Measurements from ENCODE around the gene PBOV1. TPM values are rescaled to one million over a fixed set of nuclear protein-coding genes. Genes with fewer than 3 reads are reported as not detected.

The PBOV1 gene
- not detected for total RNA-seq

GRCh38 chr6:138218449-138218848 is at the start of gene PBOV1:
TSS of gene PBOV1 (minus strand) at chr6:138218491. CDS start at chr6:138218395, 96 bp downstream.
- H3K9me3 Mint-ChIP-seq, result no peaks in the 10 kb centered on the region
- no peak within 1 kb of the TSS for H3K27ac Mint-ChIP-seq
- ATAC-seq (no peak), DNase-seq (ENCODE audit: low spot score in 2 of 2) (no peak)
- no peaks in the 10 kb centered on the region for H3K36me3 Mint-ChIP-seq

DNA sequence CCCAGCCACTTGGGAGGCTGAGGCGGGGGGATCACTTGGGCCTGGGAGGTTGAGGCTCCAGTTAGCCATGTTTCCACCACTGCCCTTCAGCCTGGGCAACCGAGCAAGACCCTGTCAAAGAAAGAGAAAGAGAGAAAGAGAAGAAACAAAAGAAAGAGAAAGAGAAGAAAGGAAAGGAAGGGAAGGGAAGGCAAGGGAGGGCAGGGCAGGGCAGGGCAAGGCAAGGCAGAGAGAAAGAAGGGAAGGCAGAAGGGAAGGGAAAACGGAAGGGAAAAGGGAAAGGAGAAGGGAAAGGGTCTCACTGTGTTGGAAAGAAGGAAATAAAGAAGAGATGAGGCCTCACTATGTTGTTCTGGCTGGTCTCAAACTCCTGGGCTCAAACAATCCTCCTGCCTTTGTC is 47.8 kb upstream of the PBOV1 start:
- DNase-seq (ENCODE audit: low spot score in 2 of 2) (no peak), ATAC-seq (no peak)
- H3K9me3 Mint-ChIP-seq, result no peaks in the 10 kb centered on the region
- H3K27ac Mint-ChIP-seq, result no peak overlapping the region
- H3K36me3 Mint-ChIP-seq, result no peaks in the 10 kb centered on the region

DNA sequence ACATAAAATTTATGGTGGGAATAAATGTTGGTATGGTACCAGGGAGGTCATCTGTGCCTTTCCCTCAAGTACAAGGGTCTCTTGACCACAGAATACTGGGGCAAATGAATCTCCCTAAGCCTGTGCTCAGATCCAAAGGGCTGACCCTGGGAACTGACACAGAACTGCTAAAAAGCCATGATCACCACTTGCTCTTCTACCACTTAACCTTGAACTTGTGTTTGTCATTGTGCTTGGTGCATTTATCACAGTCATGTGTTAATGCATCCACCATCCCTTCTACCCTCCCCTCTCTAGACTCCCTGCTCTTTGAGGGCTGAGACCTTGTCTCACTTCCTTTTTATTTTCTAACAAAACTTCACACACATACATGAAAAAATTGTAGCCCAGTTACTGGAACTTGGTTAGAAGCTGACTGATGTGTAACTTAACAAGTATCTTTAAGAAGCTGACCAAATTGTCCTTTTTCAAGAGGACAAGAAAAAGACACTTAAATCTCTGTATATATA is 46.1 kb upstream of the PBOV1 start:
- Mint-ChIP-seq H3K27ac (no peak overlapping the region), H3K36me3 (no peaks in the 10 kb centered on the region), H3K9me3 (no peaks in the 10 kb centered on the region)
- ATAC-seq, result no peak
- DNase-seq (ENCODE audit: low spot score in 2 of 2), result no peak

- Mint-ChIP-seq H3K9me3 (no peaks in the 10 kb centered on the region), H3K27ac (no peak overlapping the region), H3K36me3 (no peaks in the 10 kb centered on the region)
- no peak for DNase-seq (ENCODE audit: low spot score in 2 of 2)
- no peak for ATAC-seq
Measured at GRCh38 chr6:138263963-138264362, 45.7 kb upstream of the PBOV1 start.

- ATAC-seq (no peak), DNase-seq (ENCODE audit: low spot score in 2 of 2) (no peak)
- no peaks in the 10 kb centered on the region for H3K36me3 Mint-ChIP-seq
- H3K9me3 Mint-ChIP-seq, result no peaks in the 10 kb centered on the region
- H3K27ac Mint-ChIP-seq, result no peak overlapping the region
Measured at GRCh38 chr6:138261116-138261780, 43.0 kb upstream of the PBOV1 start.

- no peaks in the 10 kb centered on the region for H3K36me3 Mint-ChIP-seq
- H3K9me3 Mint-ChIP-seq, result no peaks in the 10 kb centered on the region
- ATAC-seq, result no peak
- no peak for DNase-seq (ENCODE audit: low spot score in 2 of 2)
- no peak overlapping the region for H3K27ac Mint-ChIP-seq
Measured at GRCh38 chr6:138258991-138259390, 40.7 kb upstream of the PBOV1 start.

DNA sequence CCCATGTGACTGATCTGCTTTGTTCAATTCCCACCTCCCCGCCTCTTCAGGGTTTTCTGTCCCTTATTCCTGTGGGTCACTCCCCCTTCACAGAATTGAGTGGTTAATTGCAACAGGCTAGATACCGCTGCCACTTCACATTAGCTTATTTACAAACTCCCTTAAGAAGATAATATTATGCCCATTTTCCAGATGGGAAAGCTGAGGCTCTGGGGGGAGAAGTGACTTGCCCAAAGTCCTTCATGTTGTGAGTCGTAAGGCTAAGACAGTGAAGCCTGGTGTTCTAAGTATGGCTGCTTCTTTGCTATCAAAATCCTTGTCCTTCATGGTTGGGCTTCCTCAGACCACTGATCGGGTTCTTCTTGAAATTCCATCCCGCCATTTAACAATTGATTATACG is 39.9 kb upstream of the PBOV1 start:
- no peak for DNase-seq (ENCODE audit: low spot score in 2 of 2)
- no peak for ATAC-seq

GRCh38 chr6:138257638-138258040 is 39.3 kb upstream of the PBOV1 start:
- Mint-ChIP-seq H3K27ac (no peak overlapping the region), H3K9me3 (no peaks in the 10 kb centered on the region), H3K36me3 (no peaks in the 10 kb centered on the region)
- no peak for ATAC-seq
- DNase-seq (ENCODE audit: low spot score in 2 of 2), result no peak

More for the DNA sequence above, 39.9 kb upstream of the PBOV1 start:
- Mint-ChIP-seq H3K9me3 (no peaks in the 10 kb centered on the region), H3K27ac (no peak overlapping the region), H3K36me3 (no peaks in the 10 kb centered on the region)

DNA sequence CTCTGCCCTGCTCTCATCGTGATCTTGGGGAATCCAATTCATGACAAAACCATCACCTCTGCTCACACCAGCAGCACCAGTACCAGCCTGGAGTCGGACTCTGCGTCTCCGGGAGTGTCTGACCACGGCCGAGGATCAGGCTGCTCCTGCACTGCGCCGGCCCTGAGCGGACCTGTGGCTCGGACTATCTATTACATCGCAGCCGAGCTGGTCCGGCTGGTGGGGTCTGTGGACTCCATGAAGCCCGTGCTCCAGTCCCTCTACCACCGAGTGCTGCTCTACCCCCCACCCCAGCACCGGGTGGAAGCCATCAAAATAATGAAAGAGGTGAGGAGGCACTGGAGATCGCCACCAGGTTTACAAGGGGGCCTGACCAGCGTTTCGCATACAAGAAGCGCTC is 37.2 kb upstream of the PBOV1 start:
- no peak for DNase-seq (ENCODE audit: low spot score in 2 of 2)
- H3K36me3 Mint-ChIP-seq, result no peaks in the 10 kb centered on the region
- no peaks in the 10 kb centered on the region for H3K9me3 Mint-ChIP-seq
- ATAC-seq, result no peak
- H3K27ac Mint-ChIP-seq, result no peak overlapping the region

GRCh38 chr6:138253731-138254130 is 35.4 kb upstream of the PBOV1 start:
- ATAC-seq, result no peak

DNA sequence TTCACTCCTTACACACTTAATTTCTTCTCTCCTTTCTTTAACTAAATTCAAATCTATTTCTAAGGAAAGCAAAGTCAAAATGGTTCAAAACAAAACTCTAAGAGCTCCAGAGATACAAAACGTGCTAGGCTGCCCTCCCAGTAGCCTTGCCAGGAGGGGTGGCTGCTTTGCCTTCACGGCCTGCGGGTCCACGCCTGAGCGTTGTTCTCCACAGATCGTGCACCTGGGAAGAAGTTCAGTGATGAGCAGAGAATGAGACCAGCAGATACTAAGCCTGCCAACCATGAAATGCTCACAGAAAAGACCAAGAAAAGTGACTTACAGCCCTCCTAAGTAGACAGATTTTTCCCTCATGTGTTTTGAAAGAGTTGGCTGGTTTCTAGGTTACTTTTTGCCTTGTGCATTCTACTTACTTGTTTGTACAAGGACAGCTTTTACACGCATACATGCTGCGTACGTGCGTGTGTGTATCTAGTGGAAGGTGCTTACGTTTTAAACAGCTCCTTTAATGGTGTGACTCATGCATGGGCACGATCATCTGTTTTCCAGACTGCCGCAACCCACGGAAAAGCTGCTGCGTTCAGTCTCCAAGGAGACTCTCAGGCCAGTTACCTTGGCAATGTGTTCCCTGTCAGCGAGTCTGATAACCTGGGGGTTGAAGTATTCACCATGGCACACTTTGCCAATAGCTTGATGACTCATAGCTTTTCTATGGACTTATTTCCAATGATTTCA is 32.4 kb upstream of the PBOV1 start:
- ATAC-seq, result no peak
- H3K9me3 Mint-ChIP-seq, result no peaks in the 10 kb centered on the region
- no peak for DNase-seq (ENCODE audit: low spot score in 2 of 2)
- no peak overlapping the region for H3K27ac Mint-ChIP-seq
- H3K36me3 Mint-ChIP-seq, result no peaks in the 10 kb centered on the region

More at GRCh38 chr6:138253731-138254130, 35.4 kb upstream of the PBOV1 start:
- H3K27ac Mint-ChIP-seq, result no peak overlapping the region
- no peaks in the 10 kb centered on the region for H3K36me3 Mint-ChIP-seq
- DNase-seq (ENCODE audit: low spot score in 2 of 2), result no peak
- no peaks in the 10 kb centered on the region for H3K9me3 Mint-ChIP-seq

DNA sequence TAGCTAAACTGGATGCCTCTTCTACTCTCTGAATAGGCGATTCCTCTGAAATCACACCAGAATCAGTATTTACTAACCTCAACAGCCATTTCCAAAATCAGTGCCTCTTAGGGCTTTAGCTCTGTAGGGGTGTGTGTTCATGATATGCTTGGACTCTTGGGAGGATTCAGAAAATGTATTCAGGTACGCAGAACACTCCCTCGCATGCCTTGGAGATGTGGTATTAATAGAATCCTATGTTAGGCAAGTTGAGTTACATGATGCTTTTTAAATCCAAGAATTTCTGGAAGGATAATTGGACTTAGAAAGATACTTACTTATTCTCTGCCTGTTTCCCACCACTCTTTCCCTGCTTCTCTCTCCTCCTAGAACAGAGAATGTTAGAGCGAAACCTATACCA is 31.8 kb upstream of the PBOV1 start:
- ATAC-seq, result no peak

DNA sequence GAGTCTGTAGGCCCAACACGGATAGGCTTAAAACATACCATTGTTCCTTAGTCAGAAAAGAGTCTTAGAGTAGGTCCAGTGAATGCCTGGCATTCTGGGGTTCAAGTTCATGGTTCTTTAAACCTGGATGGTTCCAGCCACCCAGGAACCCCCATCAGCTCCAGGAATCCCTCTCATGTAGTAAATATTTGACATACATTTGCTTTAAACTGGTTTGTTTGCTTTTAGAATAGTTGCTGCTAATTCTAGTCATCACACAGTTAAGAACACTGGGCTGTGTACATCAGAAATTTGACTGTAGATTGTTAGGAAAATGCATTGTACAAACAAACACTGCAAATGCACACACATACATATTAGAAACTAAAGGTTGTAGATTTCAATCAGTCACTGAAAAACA is 30.6 kb upstream of the PBOV1 start:
- ATAC-seq (no peak), DNase-seq (ENCODE audit: low spot score in 2 of 2) (no peak)
- no peaks in the 10 kb centered on the region for H3K36me3 Mint-ChIP-seq

More for the DNA sequence above, 31.8 kb upstream of the PBOV1 start:
- Mint-ChIP-seq H3K9me3 (no peaks in the 10 kb centered on the region), H3K36me3 (no peaks in the 10 kb centered on the region), H3K27ac (no peak overlapping the region)
- no peak for DNase-seq (ENCODE audit: low spot score in 2 of 2)

GRCh38 chr6:138248011-138248410 is 29.7 kb upstream of the PBOV1 start:
- DNase-seq (ENCODE audit: low spot score in 2 of 2) (no peak), ATAC-seq (no peak)
- H3K36me3 Mint-ChIP-seq, result no peaks in the 10 kb centered on the region
- no peaks in the 10 kb centered on the region for H3K9me3 Mint-ChIP-seq
- no peak overlapping the region for H3K27ac Mint-ChIP-seq

More for the DNA sequence above, 30.6 kb upstream of the PBOV1 start:
- Mint-ChIP-seq H3K27ac (no peak overlapping the region), H3K9me3 (no peaks in the 10 kb centered on the region)

GRCh38 chr6:138246650-138247440 is 28.6 kb upstream of the PBOV1 start:
- Mint-ChIP-seq H3K36me3 (no peaks in the 10 kb centered on the region), H3K9me3 (no peaks in the 10 kb centered on the region), H3K27ac (no peak overlapping the region)
- ATAC-seq (no peak), DNase-seq (ENCODE audit: low spot score in 2 of 2) (no peak)

DNA sequence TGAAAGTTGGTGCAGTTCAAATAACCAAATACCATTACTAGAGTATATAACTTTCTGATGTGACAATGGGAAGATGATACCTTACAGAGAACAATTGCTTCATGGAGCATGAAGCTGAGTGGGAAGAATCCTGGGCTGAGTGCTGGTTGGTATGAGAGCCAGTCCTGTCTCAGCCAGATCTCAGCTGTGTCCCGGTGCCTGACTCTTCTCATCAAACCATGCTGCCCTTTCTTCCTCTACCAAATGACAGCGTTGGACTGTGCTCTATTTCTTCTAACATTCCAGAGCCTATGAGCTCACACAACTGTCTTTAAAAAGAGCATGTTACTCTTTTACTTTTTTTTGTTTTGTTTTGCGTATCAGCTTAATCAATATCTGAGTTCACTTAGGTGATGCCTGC is 27.5 kb upstream of the PBOV1 start:
- DNase-seq (ENCODE audit: low spot score in 2 of 2), result no peak
- no peaks in the 10 kb centered on the region for H3K36me3 Mint-ChIP-seq
- H3K9me3 Mint-ChIP-seq, result no peaks in the 10 kb centered on the region
- no peak overlapping the region for H3K27ac Mint-ChIP-seq
- ATAC-seq, result no peak

DNA sequence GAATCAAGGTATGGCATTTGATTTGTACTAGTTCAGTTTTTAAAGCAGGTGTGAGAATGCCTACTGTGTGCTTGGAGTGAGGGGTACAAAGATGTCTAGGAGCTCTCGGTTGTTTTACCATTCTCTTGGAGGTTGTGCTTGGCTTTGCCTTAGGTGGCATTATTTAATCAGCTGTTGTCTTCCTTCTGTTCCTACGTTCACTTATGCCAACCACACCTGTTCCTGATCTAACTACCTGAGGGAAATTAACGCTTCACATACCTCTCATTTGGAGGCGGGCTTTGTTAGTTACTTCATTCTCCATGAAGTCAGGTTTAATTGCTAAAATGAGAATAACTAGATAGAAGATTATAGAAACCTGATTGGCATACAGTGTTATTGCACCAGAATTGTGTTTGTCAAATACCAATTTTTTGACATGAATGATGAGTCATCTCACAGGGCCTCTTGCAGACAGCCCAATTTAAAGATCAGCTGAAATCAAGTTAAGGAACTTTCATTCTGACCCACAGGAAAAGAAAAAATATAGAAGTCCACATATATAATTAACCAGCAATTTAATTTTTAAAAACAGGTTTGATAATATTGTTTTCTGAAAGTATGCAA is 24.8 kb upstream of the PBOV1 start:
- DNase-seq (ENCODE audit: low spot score in 2 of 2), result no peak

More for the DNA sequence above, 24.8 kb upstream of the PBOV1 start:
- ATAC-seq, result no peak
- Mint-ChIP-seq H3K27ac (no peak overlapping the region), H3K36me3 (no peaks in the 10 kb centered on the region), H3K9me3 (no peaks in the 10 kb centered on the region)
